HG03469 (cell line): ENCODE data around the gene SPPL2C.
"Not testable (repeated sequence)": the region's sequence is repeated elsewhere in the genome, so short reads cannot be mapped to it uniquely, and the experiment has no call there.

Experiments
- ATAC-seq: cut with Tn5 transposase; IDR thresholded peaks from one replicate; pipeline ENCODE4 v1.9.1; 2021; ENCODE audit warnings: mild to moderate bottlenecking, moderate library complexity, moderate number of reproducible peaks; ENCODE audit not compliant: unreplicated experiment

SPPL2C gene

GRCh38 chr17:45849536-45849990 lies 4.9 kb downstream of the SPPL2C start:
- ATAC-seq = no peak

DNA sequence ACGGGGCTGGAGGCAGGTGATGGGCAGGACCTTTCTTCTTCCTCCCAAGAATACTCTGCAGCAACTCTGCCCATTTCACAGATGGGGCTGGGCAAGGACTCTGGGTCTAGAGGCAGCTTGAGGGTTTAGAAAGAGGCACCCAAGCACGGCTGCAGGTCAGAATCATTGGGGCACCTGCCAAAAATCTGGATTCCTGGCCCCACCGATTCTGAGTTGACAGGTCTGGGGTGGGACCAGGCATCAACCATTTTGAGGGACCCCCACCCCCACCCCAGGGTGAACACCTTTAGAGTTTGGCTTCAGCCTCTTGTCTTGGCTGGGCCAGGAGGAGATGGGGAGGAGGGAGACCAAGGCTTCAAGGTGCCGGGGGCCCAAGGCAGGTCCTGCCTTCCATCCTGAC lies 5.3 kb downstream of the SPPL2C start:
- ATAC-seq = no peak

GRCh38 chr17:45850468-45850867 lies 5.8 kb downstream of the SPPL2C start:
- no peak for ATAC-seq

GRCh38 chr17:45851022-45851421 lies 6.3 kb downstream of the SPPL2C start:
- ATAC-seq = no peak

DNA sequence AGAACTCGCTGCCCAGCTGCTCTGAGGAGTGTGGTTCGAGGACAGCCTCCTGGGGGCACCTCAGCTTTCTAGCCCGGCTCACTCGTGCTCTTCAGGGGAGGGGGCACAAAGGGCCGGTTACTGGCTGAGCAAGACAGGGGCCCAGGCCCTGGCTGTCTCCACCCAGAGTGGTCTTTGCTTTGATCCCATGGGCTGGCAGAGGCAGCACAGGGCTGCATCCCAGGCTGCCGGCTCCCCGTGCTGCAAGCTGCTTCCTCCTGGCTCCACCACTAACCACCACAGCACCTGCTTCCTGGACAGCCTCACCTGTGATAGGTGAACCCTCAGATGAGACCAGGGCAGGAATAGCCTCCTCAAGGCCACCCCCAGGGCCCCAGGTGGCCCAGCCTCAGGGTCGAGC lies 6.8 kb downstream of the SPPL2C start:
- ATAC-seq = no peak

GRCh38 chr17:45851873-45852272 lies 7.2 kb downstream of the SPPL2C start:
- no peak for ATAC-seq

GRCh38 chr17:45852535-45853297 lies 8.0 kb downstream of the SPPL2C start:
- ATAC-seq = no peak

- no peak for ATAC-seq
Measured at GRCh38 chr17:45854209-45854608, 9.5 kb downstream of the SPPL2C start.

DNA sequence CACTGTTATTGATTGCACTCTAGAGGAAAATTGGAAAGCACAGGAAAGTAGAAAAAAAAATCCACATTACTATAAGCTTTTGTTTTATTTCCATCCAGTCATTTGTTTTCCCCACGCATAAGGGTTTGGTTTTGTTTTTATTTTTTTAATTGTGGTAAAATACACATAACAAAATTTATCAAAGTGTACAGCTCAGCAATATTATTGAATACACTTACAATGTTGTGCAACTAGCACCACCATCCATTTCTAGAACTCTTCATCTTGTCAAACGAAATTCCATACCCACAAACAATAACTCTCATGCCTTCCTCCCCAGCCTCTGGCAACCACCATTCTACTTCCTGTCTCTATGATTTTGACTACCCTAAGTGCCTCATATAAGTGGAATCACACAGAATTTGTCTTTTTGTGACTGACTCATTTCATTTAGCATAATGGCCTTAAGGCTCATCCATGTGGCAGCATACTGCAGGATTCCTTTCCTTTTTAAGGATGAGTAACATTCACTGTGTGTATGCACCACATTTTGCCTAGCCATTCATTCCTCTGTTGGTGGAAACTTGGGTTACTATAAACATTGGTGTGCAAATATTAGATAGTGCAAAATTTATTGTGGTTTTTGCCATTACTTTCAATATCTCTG lies 11.1 kb downstream of the SPPL2C start:
- ATAC-seq = no peak

GRCh38 chr17:45857977-45858708 lies 13.5 kb downstream of the SPPL2C start:
- ATAC-seq = no peak

DNA sequence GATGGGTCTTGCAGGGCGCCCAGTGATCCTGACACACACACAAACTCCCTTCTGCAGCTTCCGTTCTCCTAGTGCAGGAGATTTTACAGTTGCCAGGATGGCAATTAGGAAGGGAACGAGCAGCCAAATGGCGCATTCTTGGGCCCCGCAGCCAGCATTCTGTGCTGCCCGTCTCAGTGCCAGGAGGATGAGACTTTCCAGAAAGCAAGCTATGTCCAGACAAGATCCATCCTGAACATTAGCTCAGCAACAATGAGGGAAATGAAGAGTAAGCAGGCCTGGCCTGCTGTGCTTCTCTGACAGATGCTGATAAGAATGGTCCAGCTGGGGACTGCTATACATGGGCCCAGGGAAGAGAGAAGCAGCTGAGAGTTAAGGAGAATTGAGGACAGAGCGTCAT lies 16.5 kb downstream of the SPPL2C start:
- no peak for ATAC-seq

GRCh38 chr17:45862127-45862526 lies 17.4 kb downstream of the SPPL2C start:
- ATAC-seq = not testable (repeated sequence)

- ATAC-seq = no peak
Measured at GRCh38 chr17:45863857-45864654, 19.4 kb downstream of the SPPL2C start.

DNA sequence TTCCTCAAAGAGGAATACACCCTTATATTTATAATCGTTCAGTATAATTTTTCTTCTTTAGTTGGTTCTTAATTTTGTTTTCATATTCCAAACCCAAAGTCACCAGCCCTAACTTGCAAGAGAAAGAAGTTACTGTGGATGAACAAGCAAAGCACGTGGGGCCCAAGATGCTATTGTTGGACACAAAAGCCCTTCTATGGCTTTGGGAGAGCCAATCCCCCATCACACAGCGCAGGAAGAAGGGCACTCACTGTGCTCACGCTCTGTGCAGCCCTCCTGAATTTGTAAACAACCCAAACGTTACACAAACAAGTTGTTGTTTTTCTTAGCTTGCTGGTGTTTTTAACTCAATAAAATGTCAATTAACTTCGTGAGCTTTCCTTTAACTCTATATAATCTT lies 22.5 kb downstream of the SPPL2C start:
- ATAC-seq = no peak

DNA sequence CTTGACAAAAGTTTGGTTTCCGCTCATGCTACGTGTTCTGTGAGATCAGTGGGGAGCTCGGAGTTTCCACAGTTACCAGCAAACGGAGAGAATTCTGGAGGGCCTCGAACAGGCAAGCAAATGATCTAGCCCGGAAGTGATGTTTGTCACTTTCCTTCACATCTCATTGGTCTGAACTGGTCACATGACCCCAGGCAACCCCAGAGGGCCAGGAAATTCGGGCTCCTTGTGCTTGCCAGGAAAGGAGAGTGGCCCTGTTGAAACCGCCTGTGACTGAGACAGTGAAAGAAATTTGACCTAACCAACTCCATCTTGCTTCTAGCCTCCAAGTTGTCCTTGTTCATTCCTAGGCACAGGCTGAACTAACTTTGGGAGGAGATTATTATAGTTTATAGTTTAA lies 23.0 kb downstream of the SPPL2C start:
- ATAC-seq = no peak

DNA sequence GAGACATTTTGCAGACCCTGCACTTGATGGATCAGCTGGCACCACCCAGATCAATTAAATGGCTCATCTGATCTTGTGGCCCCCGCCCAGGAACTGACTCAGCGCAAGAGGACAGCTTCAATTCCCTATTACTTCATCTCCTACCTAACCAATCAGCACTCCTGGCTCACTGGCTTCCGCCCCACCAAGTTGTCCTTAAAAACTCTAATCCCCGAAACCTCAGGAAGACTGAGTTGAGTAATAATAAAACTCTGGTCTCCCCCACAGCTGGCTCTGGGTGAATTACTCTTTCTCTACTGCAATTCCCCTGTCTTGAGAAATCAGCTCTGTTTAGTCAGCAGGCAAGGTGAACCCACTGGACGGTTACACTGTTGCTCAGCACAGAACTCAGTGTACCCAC lies 23.6 kb downstream of the SPPL2C start:
- no peak for ATAC-seq

GRCh38 chr17:45869676-45870341 lies 25.1 kb downstream of the SPPL2C start:
- ATAC-seq = no peak

DNA sequence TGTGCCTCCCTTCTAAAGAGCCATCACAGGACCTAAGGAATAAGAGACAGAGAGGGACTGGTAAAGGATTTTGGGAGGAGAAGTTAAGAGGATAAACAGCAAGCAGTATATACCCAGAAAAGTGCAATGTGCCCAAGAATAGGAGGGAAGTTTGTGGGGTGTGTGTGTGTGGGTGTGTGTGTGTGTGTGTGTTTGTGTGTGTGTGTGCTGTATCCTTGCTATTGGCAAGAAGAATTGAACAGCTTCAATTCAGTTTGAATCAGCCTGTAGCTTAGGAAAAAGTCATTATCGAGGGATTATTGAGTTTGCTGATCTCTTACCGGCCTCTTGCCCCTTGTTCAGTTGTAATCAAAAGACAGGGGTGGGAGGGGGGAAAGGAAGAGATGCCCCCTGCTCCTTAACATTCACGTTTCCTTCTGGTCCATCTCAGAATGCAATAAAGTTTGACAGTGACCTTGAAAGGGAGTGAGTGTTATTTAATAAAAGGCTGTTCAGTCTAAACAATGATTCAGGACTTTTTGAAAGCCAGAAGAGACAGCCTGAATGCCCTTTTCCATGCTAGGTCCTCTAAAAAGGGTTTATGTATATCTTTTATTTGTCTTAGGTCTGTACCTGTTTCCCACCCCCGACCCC lies 25.8 kb downstream of the SPPL2C start:
- ATAC-seq = no peak

GRCh38 chr17:45871718-45872117 lies 27.0 kb downstream of the SPPL2C start:
- no peak for ATAC-seq

DNA sequence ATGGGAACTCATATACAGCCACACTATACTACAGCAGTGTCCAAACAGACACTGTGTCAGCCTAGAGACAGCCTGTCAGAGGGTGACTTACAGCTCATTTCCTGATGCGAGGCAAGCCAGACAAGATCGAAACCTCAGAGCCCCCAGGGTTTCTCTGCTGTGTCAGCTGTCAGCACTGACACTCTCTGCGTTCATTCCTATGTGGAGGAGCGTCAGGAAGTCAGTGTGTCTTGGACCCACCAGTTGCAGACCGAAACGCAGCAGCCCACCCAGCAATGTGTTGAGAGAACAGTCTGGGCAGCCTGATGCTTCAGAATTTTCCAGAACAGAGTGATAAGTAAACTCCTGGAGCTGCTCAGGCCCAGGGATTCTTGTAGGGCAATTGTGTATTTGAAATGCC lies 29.0 kb downstream of the SPPL2C start:
- no peak for ATAC-seq
